Upper lobe of left lung (tissue), 4 donors: Measurements from ENCODE around the gene C3orf38.

Experiments
- EP300 ChIP-seq, 4 donors: sonication (generic); formaldehyde crosslinking; IDR thresholded peaks; one replicate each; pipeline ENCODE4 v1.5.1; 2017; ENCODE audit warnings: antibody characterized with exemption in 4 of 4, control low read depth in 2 of 4
- POLR2A ChIP-seq, 4 donors: fragments of 450-650 bp; IDR thresholded peaks; one replicate each; pipeline ENCODE4 v1.5.1; 2016 to 2017; ENCODE audit warnings: antibody characterized with exemption in 4 of 4, mild to moderate bottlenecking in 2 of 4
- POLR2AphosphoS5 ChIP-seq, 2 donors: sonication (generic); formaldehyde crosslinking; IDR thresholded peaks; one replicate each; pipeline ENCODE4 v1.5.1; 2017; ENCODE audit warnings: antibody characterized with exemption in 2 of 2
- TF ChIP-seq, protein P1 (sequence below), 6 experiments: fragments of 450-650 bp in 4 of 6; fragments of 200-600 bp in 2 of 6; sonication (generic) in 2 of 6; IDR thresholded peaks; one replicate each; pipeline ENCODE4 v1.5.1; 2016 to 2019; ENCODE audit warnings: antibody characterized with exemption in 6 of 6

DNA sequence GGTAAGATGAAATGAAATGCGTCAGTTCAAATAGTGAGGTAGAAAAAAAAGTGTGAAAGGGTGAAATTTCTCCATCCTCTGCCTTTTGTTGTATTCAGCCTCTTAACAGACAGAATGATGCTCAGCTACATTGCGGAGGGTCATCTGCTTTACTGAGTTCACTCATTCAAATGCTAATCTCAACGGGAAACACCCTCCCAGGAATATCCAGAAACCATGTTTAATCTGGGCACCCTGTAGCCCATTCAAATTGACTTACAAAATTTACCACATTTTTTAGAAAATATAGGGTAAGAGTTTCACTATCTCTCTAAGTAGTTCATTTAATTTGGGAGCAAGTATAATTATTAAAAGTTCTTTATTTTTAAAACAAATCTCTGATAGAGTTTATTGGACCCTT lies 42.9 kb downstream of the C3orf38 start:
- TF ChIP-seq, protein P1, sequence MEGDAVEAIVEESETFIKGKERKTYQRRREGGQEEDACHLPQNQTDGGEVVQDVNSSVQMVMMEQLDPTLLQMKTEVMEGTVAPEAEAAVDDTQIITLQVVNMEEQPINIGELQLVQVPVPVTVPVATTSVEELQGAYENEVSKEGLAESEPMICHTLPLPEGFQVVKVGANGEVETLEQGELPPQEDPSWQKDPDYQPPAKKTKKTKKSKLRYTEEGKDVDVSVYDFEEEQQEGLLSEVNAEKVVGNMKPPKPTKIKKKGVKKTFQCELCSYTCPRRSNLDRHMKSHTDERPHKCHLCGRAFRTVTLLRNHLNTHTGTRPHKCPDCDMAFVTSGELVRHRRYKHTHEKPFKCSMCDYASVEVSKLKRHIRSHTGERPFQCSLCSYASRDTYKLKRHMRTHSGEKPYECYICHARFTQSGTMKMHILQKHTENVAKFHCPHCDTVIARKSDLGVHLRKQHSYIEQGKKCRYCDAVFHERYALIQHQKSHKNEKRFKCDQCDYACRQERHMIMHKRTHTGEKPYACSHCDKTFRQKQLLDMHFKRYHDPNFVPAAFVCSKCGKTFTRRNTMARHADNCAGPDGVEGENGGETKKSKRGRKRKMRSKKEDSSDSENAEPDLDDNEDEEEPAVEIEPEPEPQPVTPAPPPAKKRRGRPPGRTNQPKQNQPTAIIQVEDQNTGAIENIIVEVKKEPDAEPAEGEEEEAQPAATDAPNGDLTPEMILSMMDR (IDR thresholded peaks at IDR 0.05) = no peak
- TF ChIP-seq POLR2AphosphoS5 (IDR thresholded peaks at IDR 0.05) (no peak), POLR2A (IDR thresholded peaks at IDR 0.05) (no peak), EP300 (IDR thresholded peaks at IDR 0.05) (no peak)
